Activated CD4-positive, alpha-beta memory T cell treated with anti-CD3 and anti-CD28 coated beads for 36 hours (primary cell): ENCODE results near the gene GGTLC2. TPM values are rescaled to one million over a fixed set of nuclear protein-coding genes. Genes with fewer than 3 reads are reported as not detected.
"Not testable (repeated sequence)": the region's sequence is repeated elsewhere in the genome, so short reads cannot be mapped to it uniquely, and the experiment has no call there.

Experiments used
- CTCF ChIA-PET: fragments of 350-600 bp; sonication (Branson Sonifier 250); formaldehyde crosslinking; loops from one replicate; lab custom pipeline; 2021; ENCODE audit warnings: antibody characterized with exemption, inconsistent platforms; lab: Charles Lee
- POLR2A ChIA-PET: fragments of 350-600 bp; sonication (Branson Sonifier 250); formaldehyde crosslinking; loops from one replicate; lab custom pipeline; 2021; ENCODE audit warnings: antibody characterized with exemption; lab: Charles Lee
- DNase-seq: peaks from one replicate; pipeline ENCODE4 v3.0.0-alpha.2; 2020
- H3K27ac Mint-ChIP-seq: one replicate; pipeline ENCODE4 v1.8.0; 2021; ENCODE audit warnings: mixed read lengths
- H3K27me3 Mint-ChIP-seq: one replicate; pipeline ENCODE4 v1.8.0; 2021; ENCODE audit warnings: mixed read lengths
- H3K36me3 Mint-ChIP-seq: one replicate; pipeline ENCODE4 v1.8.0; 2021; ENCODE audit warnings: mixed read lengths
- H3K4me1 Mint-ChIP-seq: one replicate; pipeline ENCODE4 v1.8.0; 2021; ENCODE audit warnings: low read depth, mixed read lengths
- H3K4me3 Mint-ChIP-seq: one replicate; pipeline ENCODE4 v1.8.0; 2021; ENCODE audit warnings: mild to moderate bottlenecking, mixed read lengths
- H3K9me3 Mint-ChIP-seq: one replicate; pipeline ENCODE4 v1.8.0; 2021; ENCODE audit warnings: mixed read lengths
- intact Hi-C: fragments of 100-400 bp; cut with micrococcal nuclease; formaldehyde crosslinking; loops from one replicate; pipeline ENCODE4 v1.15.1; 2023
- total RNA-seq, 2 experiments: library from RNA; stranded (reverse); gene quantifications; one replicate each; pipeline ENCODE4 v1.2.3, GENCODE V29; 2021

The GGTLC2 gene
- total RNA-seq, 2 experiments from 2014 or later, result not detected

DNA sequence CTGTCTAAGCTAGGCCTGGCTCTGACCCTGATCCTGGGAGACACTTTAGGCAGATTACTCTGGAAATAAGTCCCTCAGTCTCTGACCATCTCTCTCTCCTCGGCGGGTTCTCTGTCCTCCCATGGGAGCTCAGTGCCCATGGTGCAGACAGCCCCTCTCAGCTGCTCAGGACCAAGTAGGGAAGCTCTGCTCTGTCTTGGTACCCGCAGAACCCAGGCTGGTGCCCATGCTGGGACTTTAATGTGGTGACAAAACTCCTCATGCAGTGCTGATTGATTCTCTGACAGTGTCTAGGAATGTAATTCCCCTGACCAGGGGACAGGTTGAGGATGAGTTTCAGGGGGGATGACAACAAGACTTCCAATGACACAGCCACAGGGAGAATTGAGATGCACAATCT is 30.3 kb upstream of the GGTLC2 start:
- Mint-ChIP-seq H3K36me3 (no peaks in the 10 kb centered on the region), H3K27ac (no peak overlapping the region), H3K4me3 (no peak overlapping the region), H3K9me3 (no peaks in the 10 kb centered on the region), H3K4me1 (peaks cover 12% of the 10 kb centered on the region), H3K27me3 (peaks cover 9% of the 10 kb centered on the region)
- intact Hi-C loops, result no loop called here
- DNase-seq, result no peak
- POLR2A ChIA-PET, result no interaction called here
- CTCF ChIA-PET, result interaction anchor here (1.3 kb wide), 2 partner anchors 21 to 27 kb away, joined by 4 to 5 read pairs; no protein-coding TSS in a partner anchor

GRCh38 chr22:22616636-22617035 is 27.8 kb upstream of the GGTLC2 start:
- H3K27me3 Mint-ChIP-seq, result peaks cover 9% of the 10 kb centered on the region
- POLR2A ChIA-PET, result no interaction called here
- H3K36me3 Mint-ChIP-seq, result no peaks in the 10 kb centered on the region
- H3K27ac Mint-ChIP-seq, result no peak overlapping the region
- peaks cover 12% of the 10 kb centered on the region for H3K4me1 Mint-ChIP-seq
- H3K4me3 Mint-ChIP-seq, result no peak overlapping the region
- peak; percentile 36 for DNase-seq
- no peaks in the 10 kb centered on the region for H3K9me3 Mint-ChIP-seq
- CTCF ChIA-PET, result interaction anchor here (0.8 to 1.4 kb wide), 3 partner anchors 30 to 40 kb away, joined by 3 to 8 read pairs (median 3); no protein-coding TSS in a partner anchor
- intact Hi-C loops, result no loop called here

DNA sequence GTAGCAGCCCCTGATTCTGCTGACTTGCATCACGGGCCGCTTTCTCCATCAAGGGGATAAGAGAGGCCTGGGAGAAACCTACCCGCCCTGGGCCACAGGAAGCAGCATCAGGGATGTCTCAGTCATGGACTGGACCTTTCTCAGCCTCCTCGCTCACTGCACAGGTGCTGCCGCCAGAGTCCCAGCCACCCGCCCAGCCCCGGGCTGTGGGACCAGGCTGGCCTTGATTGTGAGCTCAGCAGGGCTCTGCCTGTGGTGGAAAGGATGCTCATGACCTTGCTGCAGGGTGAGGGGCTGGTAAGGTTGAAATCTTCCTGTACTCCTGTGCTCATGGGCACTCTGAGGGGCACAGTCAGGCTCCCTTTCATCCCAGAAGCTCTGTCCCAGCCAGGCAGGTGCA is 26.0 kb upstream of the GGTLC2 start:
- Mint-ChIP-seq H3K4me3 (no peak overlapping the region), H3K4me1 (peaks cover 12% of the 10 kb centered on the region), H3K9me3 (no peaks in the 10 kb centered on the region), H3K27me3 (peaks cover 9% of the 10 kb centered on the region), H3K36me3 (no peaks in the 10 kb centered on the region), H3K27ac (no peak overlapping the region)
- CTCF ChIA-PET, result interaction anchor here (0.9 to 1.3 kb wide), 2 partner anchors 127 to 155 kb away, joined by 3 to 4 read pairs; no protein-coding TSS in a partner anchor
- DNase-seq, result no peak
- POLR2A ChIA-PET, result no interaction called here
- intact Hi-C loops, result no loop called here

DNA sequence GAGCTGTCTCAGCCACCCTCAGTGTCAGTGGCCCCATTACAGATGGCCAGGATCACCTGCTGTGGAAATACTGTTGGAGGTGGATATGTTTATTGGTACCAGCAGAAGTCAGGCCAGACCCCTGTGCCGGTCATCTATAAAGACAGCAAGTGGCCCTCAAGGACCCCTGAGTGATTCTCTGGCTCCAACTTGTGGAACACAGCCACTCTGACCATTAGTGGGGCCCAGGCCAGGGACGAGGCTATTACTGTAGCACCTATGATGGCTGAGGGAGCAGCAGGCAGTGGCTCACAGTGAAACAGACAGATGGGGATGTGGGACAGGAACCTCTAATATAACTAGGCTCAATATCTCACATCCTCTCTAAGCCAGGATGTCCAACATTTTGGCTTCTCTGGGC is 25.5 kb upstream of the GGTLC2 start:
- intact Hi-C loops, result no loop called here
- Mint-ChIP-seq H3K9me3 (no peaks in the 10 kb centered on the region), H3K4me3 (no peak overlapping the region), H3K27ac (no peak overlapping the region), H3K27me3 (peaks cover 9% of the 10 kb centered on the region), H3K4me1 (peaks cover 12% of the 10 kb centered on the region), H3K36me3 (no peaks in the 10 kb centered on the region)
- no peak for DNase-seq
- ChIA-PET CTCF (interaction anchor here (0.9 to 1.3 kb wide), 3 partner anchors 33 to 155 kb away, joined by 3 to 4 read pairs (median 4); no protein-coding TSS in a partner anchor), POLR2A (no interaction called here)

- Mint-ChIP-seq H3K27me3 (peaks cover 9% of the 10 kb centered on the region), H3K4me3 (no peak overlapping the region), H3K4me1 (peaks cover 12% of the 10 kb centered on the region), H3K36me3 (no peaks in the 10 kb centered on the region), H3K27ac (no peak overlapping the region), H3K9me3 (peaks cover 4% of the 10 kb centered on the region)
- no peak for DNase-seq
- intact Hi-C loops, result no loop called here
- ChIA-PET POLR2A (no interaction called here), CTCF (interaction anchor here (1.0 kb wide), 1 partner anchor 34 kb away, joined by 4 read pairs; no protein-coding TSS in a partner anchor)
Measured at GRCh38 chr22:22619765-22620414, 24.5 kb upstream of the GGTLC2 start.

DNA sequence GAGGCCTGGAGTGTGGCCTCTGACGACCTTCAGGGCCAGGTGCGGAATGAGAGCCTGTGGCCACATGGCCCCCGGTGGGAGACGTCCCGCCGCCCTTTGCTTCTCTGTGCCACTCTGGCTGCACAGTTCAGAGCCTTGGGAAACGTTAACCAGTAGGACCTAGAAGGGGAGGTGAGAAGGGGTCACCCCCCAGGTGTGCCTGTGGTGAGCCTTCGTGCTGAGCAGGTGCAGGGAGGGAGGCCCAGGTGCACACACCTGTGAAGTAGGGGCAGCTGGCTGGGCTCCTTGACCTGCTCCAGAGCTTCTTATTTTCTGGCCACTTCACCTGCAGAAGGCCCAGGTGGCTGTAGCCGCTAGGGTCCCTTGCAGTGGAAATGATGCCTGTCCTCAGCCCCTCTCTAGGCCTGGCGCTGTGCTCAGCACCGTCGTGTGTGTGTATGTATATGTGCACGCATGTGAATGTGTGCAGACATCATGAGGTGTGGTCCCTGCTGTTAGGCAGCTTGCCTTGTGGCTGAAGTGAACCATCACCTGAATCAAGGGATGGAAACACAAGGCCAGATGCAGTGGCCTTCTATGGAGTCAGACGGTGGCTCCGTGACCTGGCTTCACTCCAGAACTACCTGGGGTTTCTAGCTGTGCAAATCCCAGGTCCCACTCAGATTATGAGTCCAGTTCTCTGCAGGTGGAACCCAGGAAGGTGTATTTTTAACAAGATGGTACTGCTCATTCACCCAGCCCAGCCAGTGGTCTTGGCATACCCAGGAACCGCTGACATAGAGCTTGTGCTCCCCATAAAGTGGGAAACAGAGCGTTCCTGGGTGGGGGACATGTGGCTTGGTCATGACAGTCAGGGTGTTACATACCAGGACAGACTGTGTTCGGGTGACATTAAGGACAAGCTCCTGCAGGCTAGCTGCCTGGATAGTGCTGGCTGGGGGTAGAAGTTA is 15.6 kb upstream of the GGTLC2 start:
- H3K27me3 Mint-ChIP-seq, CTCF ChIA-PET, H3K4me3 Mint-ChIP-seq, H3K27ac Mint-ChIP-seq, H3K9me3 Mint-ChIP-seq, H3K4me1 Mint-ChIP-seq, H3K36me3 Mint-ChIP-seq, DNase-seq, POLR2A ChIA-PET, intact Hi-C loops: not testable (repeated sequence)

DNA sequence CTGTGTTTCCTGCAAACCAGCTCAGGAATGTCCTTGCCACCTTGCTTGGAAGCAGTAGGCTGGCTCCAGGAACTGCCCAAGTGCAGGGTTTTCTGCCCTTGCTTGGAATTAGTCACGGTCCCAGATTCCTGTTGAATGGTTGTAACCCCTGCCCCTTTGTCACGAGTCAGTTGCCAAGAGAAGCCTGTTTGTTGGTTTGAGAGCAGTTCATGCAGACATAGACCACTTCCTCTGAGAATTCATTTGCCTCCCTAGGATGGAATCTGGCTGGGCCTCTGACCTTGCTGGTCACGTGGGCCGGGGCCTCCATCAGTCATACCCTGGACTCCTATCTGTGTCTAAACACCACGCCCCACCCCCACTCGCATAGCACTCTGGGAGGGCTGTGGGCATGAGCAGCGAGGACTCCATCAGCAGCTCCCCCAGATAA is 13.2 kb upstream of the GGTLC2 start:
- CTCF ChIA-PET, H3K36me3 Mint-ChIP-seq, H3K9me3 Mint-ChIP-seq, H3K27me3 Mint-ChIP-seq, H3K4me3 Mint-ChIP-seq, H3K4me1 Mint-ChIP-seq, H3K27ac Mint-ChIP-seq, DNase-seq, POLR2A ChIA-PET, intact Hi-C loops: not testable (repeated sequence)

DNA sequence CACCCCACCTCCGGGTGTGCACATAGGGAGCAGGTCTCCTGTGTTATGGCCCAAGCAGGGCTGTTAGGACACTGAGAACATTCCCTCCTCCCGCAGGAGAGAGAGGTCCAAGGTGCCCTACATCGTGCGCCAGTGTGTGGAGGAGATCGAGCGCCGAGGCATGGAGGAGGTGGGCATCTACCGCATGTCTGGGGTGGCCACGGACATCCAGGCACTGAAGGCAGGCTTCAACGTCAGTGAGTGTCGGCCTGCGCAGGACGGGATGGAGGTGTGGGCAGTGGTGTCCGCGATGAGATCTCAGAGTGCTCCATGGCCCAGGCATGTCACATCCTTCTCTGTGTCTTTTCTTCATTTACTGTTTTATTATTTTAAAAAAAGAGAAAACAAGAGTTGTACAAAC is 12.2 kb upstream of the GGTLC2 start:
- H3K9me3 Mint-ChIP-seq, CTCF ChIA-PET, DNase-seq, POLR2A ChIA-PET, H3K4me1 Mint-ChIP-seq, intact Hi-C loops, H3K36me3 Mint-ChIP-seq, H3K27me3 Mint-ChIP-seq, H3K27ac Mint-ChIP-seq, H3K4me3 Mint-ChIP-seq: not testable (repeated sequence)

- DNase-seq, POLR2A ChIA-PET, H3K4me1 Mint-ChIP-seq, H3K27me3 Mint-ChIP-seq, H3K9me3 Mint-ChIP-seq, intact Hi-C loops, H3K36me3 Mint-ChIP-seq, H3K4me3 Mint-ChIP-seq, H3K27ac Mint-ChIP-seq, CTCF ChIA-PET: not testable (repeated sequence)
Measured at GRCh38 chr22:22633533-22633932, 10.9 kb upstream of the GGTLC2 start.

GRCh38 chr22:22636260-22636659 is 8.2 kb upstream of the GGTLC2 start:
- H3K4me3 Mint-ChIP-seq, CTCF ChIA-PET, intact Hi-C loops, H3K27ac Mint-ChIP-seq, H3K27me3 Mint-ChIP-seq, H3K9me3 Mint-ChIP-seq, H3K36me3 Mint-ChIP-seq, POLR2A ChIA-PET, H3K4me1 Mint-ChIP-seq: not testable (repeated sequence)
- DNase-seq, result peak; percentile 49

DNA sequence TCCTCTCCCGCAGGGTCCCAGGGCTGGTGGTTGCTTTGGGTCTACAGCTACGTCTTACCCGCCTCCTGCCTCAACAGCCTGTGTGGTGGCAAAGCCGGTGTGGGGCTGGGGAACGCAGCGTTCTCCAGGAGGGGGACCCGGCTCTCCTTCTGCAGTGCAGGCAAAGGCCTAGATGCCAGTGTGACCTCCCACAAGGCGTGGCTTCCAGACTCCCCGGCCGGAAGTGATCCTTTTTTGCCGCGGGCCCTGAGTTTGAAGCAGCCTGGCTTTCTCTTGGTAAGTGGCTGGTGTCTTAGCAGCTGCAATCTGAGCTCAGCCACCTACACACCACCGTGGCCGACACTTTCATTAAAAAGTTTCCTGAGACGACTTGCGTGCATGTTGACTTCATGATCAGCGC is 6.1 kb upstream of the GGTLC2 start:
- H3K9me3 Mint-ChIP-seq, DNase-seq, H3K27me3 Mint-ChIP-seq, H3K4me3 Mint-ChIP-seq, intact Hi-C loops, H3K27ac Mint-ChIP-seq, H3K36me3 Mint-ChIP-seq, POLR2A ChIA-PET, H3K4me1 Mint-ChIP-seq, CTCF ChIA-PET: not testable (repeated sequence)

GRCh38 chr22:22642255-22642654 is 2.2 kb upstream of the GGTLC2 start:
- POLR2A ChIA-PET, H3K27me3 Mint-ChIP-seq, H3K9me3 Mint-ChIP-seq, DNase-seq, H3K4me3 Mint-ChIP-seq, H3K4me1 Mint-ChIP-seq, CTCF ChIA-PET, intact Hi-C loops, H3K36me3 Mint-ChIP-seq, H3K27ac Mint-ChIP-seq: not testable (repeated sequence)
